Measurements from ENCODE around the gene TSEN15. TPM values are rescaled to one million over a fixed set of nuclear protein-coding genes. Genes with fewer than 3 reads are reported as not detected.

Gene TSEN15
- total and polyA plus RNA-seq, 2 of the 13 experiments (the other 11 are each of a cell fraction or from before 2014, with no cell fraction given): 25.6 to 35.8 TPM

DNA sequence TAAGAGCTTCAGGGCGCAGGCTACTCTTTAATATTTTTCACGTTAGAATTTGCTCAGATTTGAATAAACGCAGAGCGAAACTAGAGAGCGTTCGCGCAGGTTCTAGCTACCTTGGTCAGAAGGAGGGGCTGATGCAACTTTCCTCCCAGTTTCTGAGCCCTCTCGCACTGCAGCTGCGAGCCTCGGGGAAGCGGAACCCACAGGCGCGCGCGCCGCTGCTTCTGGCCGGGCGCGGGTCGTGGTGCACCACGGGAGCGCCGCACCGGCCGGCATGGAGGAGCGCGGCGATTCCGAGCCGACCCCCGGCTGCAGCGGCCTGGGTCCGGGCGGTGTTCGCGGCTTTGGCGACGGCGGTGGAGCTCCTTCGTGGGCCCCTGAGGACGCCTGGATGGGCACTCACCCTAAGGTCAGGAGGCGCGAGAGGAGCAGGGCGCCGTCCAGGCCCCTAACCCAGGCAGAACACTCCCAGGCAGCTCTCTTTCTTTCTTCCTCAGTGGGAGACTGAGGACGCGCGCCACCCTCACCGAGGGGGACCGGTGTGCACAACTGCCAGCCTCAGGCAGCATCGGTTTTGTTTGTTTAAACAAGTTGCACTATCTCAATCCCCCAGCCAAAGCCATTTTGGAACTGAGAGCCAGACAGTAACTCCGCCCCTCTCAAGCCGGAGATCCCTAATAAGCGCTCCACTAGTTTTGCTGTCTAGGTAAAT lies at the start of gene TSEN15 (continued):
- TF ChIP-seq, protein P1, sequence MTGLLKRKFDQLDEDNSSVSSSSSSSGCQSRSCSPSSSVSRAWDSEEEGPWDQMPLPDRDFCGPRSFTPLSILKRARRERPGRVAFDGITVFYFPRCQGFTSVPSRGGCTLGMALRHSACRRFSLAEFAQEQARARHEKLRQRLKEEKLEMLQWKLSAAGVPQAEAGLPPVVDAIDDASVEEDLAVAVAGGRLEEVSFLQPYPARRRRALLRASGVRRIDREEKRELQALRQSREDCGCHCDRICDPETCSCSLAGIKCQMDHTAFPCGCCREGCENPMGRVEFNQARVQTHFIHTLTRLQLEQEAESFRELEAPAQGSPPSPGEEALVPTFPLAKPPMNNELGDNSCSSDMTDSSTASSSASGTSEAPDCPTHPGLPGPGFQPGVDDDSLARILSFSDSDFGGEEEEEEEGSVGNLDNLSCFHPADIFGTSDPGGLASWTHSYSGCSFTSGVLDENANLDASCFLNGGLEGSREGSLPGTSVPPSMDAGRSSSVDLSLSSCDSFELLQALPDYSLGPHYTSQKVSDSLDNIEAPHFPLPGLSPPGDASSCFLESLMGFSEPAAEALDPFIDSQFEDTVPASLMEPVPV (CRISPR knock-in tag; IDR thresholded peaks at IDR 0.05): peak; percentile 70
- TF ChIP-seq, protein P2, sequence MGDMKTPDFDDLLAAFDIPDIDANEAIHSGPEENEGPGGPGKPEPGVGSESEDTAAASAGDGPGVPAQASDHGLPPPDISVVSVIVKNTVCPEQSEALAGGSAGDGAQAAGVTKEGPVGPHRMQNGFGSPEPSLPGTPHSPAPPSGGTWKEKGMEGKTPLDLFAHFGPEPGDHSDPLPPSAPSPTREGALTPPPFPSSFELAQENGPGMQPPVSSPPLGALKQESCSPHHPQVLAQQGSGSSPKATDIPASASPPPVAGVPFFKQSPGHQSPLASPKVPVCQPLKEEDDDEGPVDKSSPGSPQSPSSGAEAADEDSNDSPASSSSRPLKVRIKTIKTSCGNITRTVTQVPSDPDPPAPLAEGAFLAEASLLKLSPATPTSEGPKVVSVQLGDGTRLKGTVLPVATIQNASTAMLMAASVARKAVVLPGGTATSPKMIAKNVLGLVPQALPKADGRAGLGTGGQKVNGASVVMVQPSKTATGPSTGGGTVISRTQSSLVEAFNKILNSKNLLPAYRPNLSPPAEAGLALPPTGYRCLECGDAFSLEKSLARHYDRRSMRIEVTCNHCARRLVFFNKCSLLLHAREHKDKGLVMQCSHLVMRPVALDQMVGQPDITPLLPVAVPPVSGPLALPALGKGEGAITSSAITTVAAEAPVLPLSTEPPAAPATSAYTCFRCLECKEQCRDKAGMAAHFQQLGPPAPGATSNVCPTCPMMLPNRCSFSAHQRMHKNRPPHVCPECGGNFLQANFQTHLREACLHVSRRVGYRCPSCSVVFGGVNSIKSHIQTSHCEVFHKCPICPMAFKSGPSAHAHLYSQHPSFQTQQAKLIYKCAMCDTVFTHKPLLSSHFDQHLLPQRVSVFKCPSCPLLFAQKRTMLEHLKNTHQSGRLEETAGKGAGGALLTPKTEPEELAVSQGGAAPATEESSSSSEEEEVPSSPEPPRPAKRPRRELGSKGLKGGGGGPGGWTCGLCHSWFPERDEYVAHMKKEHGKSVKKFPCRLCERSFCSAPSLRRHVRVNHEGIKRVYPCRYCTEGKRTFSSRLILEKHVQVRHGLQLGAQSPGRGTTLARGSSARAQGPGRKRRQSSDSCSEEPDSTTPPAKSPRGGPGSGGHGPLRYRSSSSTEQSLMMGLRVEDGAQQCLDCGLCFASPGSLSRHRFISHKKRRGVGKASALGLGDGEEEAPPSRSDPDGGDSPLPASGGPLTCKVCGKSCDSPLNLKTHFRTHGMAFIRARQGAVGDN (CRISPR knock-in tag; IDR thresholded peaks at IDR 0.05): peak; percentile 97
- TF ChIP-seq SMAD9 (CRISPR knock-in tag; IDR thresholded peaks at IDR 0.05): 0 out of 2 replicates have a peak, but pooled peaks have one; percentile 48
- TF ChIP-seq NR2F6 (IDR thresholded peaks at IDR 0.05): no peak
- no peak; the same call in 1 of the 2 replicates for TF ChIP-seq NR2F6 (CRISPR knock-in tag; IDR thresholded peaks at IDR 0.05)
- TF ChIP-seq GATAD2A (CRISPR knock-in tag; IDR thresholded peaks at IDR 0.05): peak; percentile 47; the same call in 1 of the 2 replicates
- TF ChIP-seq ZNF749 (CRISPR knock-in tag; IDR thresholded peaks at IDR 0.05; ENCODE audit: borderline replicate concordance): peak; percentile 97
- no peak for TF ChIP-seq ZNF720 (CRISPR knock-in tag; IDR thresholded peaks at IDR 0.05)
- peak; percentile 26; the same call in 1 of the 2 replicates for TF ChIP-seq SP5 (CRISPR knock-in tag; IDR thresholded peaks at IDR 0.05; ENCODE audit: borderline replicate concordance, low read depth)
- peak; percentile 98 for TF ChIP-seq KMT2B (CRISPR knock-in tag; IDR thresholded peaks at IDR 0.05)
- peak; percentile 84 for TF ChIP-seq ZZZ3 (CRISPR knock-in tag; IDR thresholded peaks at IDR 0.05; ENCODE audit: borderline replicate concordance)
- TF ChIP-seq RARG (CRISPR knock-in tag; IDR thresholded peaks at IDR 0.05; ENCODE audit: low read depth): peak; percentile 85; the same call in 1 of the 2 replicates
- no peak for TF ChIP-seq ZNF879 (CRISPR knock-in tag; IDR thresholded peaks at IDR 0.05)
- peak; percentile 65; the same call in 1 of the 2 replicates for TF ChIP-seq GZF1 (CRISPR knock-in tag; IDR thresholded peaks at IDR 0.05)
- no peak; the same call in 1 of the 2 replicates for TF ChIP-seq CAMTA2 (CRISPR knock-in tag; IDR thresholded peaks at IDR 0.05; ENCODE audit: borderline replicate concordance)
- no peak for TF ChIP-seq MZF1 (CRISPR knock-in tag; IDR thresholded peaks at IDR 0.05; ENCODE audit: borderline replicate concordance)
- TF ChIP-seq, protein P3, sequence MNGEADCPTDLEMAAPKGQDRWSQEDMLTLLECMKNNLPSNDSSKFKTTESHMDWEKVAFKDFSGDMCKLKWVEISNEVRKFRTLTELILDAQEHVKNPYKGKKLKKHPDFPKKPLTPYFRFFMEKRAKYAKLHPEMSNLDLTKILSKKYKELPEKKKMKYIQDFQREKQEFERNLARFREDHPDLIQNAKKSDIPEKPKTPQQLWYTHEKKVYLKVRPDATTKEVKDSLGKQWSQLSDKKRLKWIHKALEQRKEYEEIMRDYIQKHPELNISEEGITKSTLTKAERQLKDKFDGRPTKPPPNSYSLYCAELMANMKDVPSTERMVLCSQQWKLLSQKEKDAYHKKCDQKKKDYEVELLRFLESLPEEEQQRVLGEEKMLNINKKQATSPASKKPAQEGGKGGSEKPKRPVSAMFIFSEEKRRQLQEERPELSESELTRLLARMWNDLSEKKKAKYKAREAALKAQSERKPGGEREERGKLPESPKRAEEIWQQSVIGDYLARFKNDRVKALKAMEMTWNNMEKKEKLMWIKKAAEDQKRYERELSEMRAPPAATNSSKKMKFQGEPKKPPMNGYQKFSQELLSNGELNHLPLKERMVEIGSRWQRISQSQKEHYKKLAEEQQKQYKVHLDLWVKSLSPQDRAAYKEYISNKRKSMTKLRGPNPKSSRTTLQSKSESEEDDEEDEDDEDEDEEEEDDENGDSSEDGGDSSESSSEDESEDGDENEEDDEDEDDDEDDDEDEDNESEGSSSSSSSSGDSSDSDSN (CRISPR knock-in tag; IDR thresholded peaks at IDR 0.05): peak; percentile 98
- TF ChIP-seq, protein P4, sequence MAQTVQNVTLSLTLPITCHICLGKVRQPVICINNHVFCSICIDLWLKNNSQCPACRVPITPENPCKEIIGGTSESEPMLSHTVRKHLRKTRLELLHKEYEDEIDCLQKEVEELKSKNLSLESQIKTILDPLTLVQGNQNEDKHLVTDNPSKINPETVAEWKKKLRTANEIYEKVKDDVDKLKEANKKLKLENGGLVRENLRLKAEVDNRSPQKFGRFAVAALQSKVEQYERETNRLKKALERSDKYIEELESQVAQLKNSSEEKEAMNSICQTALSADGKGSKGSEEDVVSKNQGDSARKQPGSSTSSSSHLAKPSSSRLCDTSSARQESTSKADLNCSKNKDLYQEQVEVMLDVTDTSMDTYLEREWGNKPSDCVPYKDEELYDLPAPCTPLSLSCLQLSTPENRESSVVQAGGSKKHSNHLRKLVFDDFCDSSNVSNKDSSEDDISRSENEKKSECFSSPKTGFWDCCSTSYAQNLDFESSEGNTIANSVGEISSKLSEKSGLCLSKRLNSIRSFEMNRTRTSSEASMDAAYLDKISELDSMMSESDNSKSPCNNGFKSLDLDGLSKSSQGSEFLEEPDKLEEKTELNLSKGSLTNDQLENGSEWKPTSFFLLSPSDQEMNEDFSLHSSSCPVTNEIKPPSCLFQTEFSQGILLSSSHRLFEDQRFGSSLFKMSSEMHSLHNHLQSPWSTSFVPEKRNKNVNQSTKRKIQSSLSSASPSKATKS (CRISPR knock-in tag; IDR thresholded peaks at IDR 0.05): no peak

All from HepG2 (cell line).